Large intestine (tissue), 3 donors: ENCODE results near the gene USP16. TPM values are rescaled to one million over a fixed set of nuclear protein-coding genes. Genes with fewer than 3 reads are reported as not detected.

Experiments used
- DNase-seq, 2 donors: peaks; one replicate each; pipeline versions ENCODE4 v3.0.0 to v3.0.0-alpha.2; 2013
- H3K27ac ChIP-seq: one replicate; pipeline ENCODE4 v1.5.1; 2013; ENCODE audit warnings: low read length
- H3K27me3 ChIP-seq: 2 replicates; pipeline ENCODE4 v1.6.1; 2013; ENCODE audit warnings: low read length; ENCODE audit not compliant: control insufficient read depth, insufficient read depth
- H3K36me3 ChIP-seq: 2 replicates; pipeline ENCODE4 v1.6.1; 2013; ENCODE audit warnings: low read length; ENCODE audit not compliant: control insufficient read depth, insufficient read depth
- H3K4me1 ChIP-seq: one replicate; pipeline ENCODE4 v1.6.1; 2013; ENCODE audit warnings: low read length; ENCODE audit not compliant: control insufficient read depth, insufficient read depth
- H3K4me3 ChIP-seq: one replicate; pipeline ENCODE4 v1.5.1; 2013; ENCODE audit warnings: low read length
- H3K9me3 ChIP-seq: one replicate; pipeline ENCODE4 v1.6.1; 2013; ENCODE audit warnings: mild to moderate bottlenecking, low read depth, low read length, moderate library complexity; ENCODE audit not compliant: control insufficient read depth
- WGBS: methylation state at CpG from one replicate; pipeline ENCODE4 v1.1.5; 2013; ENCODE audit warnings: low lambda C conversion rate; ENCODE audit not compliant: insufficient coverage; 5-methylcytosine and 5-hydroxymethylcytosine counted together
- polyA plus RNA-seq: library from polyadenylated mRNA; unstranded; fragments of 120-200 nt; gene quantifications from one replicate; pipeline ENCODE4 v1.2.1, GENCODE V29; 2013

USP16 gene
- polyA plus RNA-seq, 1 donor = 45.1 TPM

DNA sequence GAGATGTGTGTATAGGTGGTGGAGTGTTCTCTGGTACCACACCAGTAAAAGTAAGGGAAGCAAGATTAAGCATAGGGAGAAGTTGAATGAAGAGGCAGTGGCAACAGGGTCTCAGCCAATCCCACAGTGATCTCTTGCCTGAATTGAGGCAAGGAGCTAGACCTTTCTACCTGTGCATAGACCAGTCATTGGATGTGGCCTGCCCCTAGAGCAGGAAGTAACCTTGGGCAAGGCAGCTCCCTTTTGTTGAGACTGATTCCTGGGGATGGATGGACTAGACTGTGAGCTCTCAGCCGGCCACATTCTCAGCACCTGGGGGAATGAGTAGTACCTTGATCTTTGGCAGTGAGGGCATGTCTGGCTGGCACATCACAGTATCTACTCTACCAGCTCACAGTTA, 6.4 kb downstream of the USP16 start:
- no peaks in the 10 kb centered on the region for H3K27me3 ChIP-seq
- H3K4me3 ChIP-seq = no peak overlapping the region
- peaks cover 44% of the 10 kb centered on the region for H3K36me3 ChIP-seq
- H3K4me1 ChIP-seq = peaks cover 1% of the 10 kb centered on the region
- H3K9me3 ChIP-seq = no peaks in the 10 kb centered on the region
- no peak overlapping the region for H3K27ac ChIP-seq
- DNase-seq = no peak
- no CpG with 5 or more reads among the region's 1 CpG for WGBS

DNA sequence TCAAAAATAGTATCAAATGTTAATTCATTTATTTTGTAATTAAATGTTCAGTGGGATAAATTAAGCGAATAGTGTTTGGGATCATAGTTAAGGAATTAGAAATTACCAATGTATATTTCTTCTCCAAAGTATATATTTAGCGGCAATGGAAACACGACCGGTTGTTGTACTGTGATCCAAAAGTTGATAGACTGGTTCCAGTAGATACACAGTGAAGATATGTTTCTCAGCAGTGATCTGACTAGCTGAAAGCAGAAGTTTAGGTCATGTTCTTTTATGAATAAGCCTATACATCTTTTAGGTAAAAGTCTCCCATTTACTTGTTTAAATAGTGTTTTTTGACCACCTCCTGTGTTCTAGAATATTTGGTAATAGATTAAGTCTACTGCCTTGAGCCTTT, 8.8 kb downstream of the USP16 start:
- Histone ChIP-seq H3K27me3 (no peaks in the 10 kb centered on the region), H3K36me3 (peaks cover 50% of the 10 kb centered on the region), H3K9me3 (no peaks in the 10 kb centered on the region), H3K4me3 (no peak overlapping the region), H3K27ac (no peak overlapping the region), H3K4me1 (no peaks in the 10 kb centered on the region)
- no peak for DNase-seq
- 100% methylated on average over 1 of the region's 4 CpGs for WGBS

DNA sequence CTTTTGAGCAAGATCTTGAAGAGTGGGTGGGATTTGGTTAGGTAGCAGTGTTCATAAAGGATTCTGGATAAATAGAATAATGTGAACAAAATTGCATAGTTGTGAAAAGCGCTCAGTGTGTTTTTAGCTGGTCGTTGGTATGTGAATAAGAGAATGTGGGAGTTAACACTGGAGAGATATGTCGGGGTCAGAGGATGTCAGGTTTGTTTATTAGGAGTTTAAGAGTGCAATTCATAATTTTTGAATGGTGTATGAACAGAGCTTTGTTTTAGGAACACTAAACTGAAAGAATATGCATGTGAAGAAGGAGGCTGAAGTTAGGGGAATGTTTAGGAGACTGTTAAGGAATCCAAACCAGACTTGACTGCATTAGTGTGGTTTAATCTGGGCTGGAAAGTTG, 9.4 kb downstream of the USP16 start:
- no peak overlapping the region for H3K4me3 ChIP-seq
- no peaks in the 10 kb centered on the region for H3K9me3 ChIP-seq
- no peak overlapping the region for H3K27ac ChIP-seq
- no peaks in the 10 kb centered on the region for H3K4me1 ChIP-seq
- peaks cover 49% of the 10 kb centered on the region for H3K36me3 ChIP-seq
- H3K27me3 ChIP-seq = no peaks in the 10 kb centered on the region
- no peak for DNase-seq
- WGBS = 87% methylated on average over 2 of the region's 3 CpGs

DNA sequence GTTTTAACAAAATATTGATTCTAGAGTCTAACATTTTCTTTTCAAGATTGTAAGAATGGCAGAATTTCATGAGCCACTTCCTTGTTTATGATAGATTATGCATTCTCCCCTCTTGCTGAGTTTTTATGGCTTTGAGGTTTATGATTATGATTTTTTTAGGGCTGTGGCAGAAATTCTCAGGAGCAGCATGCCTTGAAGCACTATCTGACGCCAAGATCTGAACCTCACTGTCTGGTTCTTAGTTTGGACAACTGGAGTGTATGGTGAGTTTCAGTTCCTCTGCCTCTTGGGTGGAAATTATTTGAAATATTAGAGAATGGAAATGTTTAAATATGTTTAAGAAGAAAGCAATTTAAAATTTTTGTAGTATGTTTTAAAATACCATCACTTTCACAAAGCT, 10.2 kb downstream of the USP16 start:
- Histone ChIP-seq H3K9me3 (no peaks in the 10 kb centered on the region), H3K27ac (no peak overlapping the region), H3K4me3 (no peak overlapping the region), H3K27me3 (no peaks in the 10 kb centered on the region), H3K36me3 (peaks cover 52% of the 10 kb centered on the region), H3K4me1 (no peaks in the 10 kb centered on the region)
- no CpG with 5 or more reads among the region's 1 CpG for WGBS
- DNase-seq = no peak

DNA sequence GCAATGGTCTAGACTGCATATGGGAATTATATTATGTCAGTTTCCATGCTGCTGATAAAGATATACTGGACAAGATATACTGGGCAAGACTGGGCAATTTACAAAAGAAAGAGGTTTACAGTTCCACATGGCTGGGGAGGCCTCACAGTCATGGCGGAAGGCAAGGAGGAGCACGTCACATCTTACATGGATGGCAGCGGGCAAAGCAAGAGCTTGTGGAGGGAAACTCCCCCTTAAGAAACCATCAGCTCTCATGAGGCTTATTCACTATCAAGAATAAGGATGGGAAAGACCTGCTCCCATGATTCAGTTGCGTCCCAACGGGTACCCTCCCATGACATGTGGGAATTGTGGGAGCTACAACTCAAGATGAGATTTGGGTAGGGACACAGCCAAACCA, 27.8 kb downstream of the USP16 start:
- no peak for DNase-seq
- Histone ChIP-seq H3K27ac (no peak overlapping the region), H3K27me3 (no peaks in the 10 kb centered on the region), H3K9me3 (no peaks in the 10 kb centered on the region), H3K4me1 (no peaks in the 10 kb centered on the region), H3K4me3 (no peak overlapping the region), H3K36me3 (peaks cover 83% of the 10 kb centered on the region)
- WGBS = no CpG with 5 or more reads among the region's 5 CpGs

DNA sequence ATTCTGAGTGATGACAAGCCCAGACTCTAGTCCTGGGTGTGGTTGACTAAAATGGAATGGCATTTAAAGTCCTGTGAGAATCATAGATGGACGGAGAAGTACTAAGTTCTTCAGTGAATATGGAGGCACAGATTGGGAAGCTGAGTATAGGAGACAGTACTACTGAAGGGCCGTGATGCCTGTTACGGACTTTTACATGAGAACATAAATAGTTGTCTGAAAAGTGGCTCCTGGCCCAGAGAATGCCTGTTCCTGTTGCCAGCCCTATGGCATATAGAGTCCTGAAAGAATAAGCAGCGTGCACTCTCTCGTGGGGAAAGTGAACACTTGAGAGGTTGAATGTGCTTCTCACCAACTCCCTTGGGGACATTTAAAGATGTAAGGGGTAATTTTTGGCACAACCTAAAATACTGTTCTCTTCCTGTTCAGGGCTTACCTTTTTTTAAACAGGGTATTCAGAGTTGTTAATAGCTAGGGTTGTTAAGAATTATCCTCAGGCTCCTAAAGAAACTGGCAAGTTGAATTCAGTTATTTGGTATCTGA, 28.6 kb downstream of the USP16 start:
- DNase-seq = no peak
- Histone ChIP-seq H3K36me3 (peaks cover 81% of the 10 kb centered on the region), H3K27ac (no peak overlapping the region), H3K9me3 (no peaks in the 10 kb centered on the region), H3K27me3 (no peaks in the 10 kb centered on the region), H3K4me3 (no peak overlapping the region), H3K4me1 (no peaks in the 10 kb centered on the region)
- WGBS = 100% methylated on average over 2 of the region's 5 CpGs

DNA sequence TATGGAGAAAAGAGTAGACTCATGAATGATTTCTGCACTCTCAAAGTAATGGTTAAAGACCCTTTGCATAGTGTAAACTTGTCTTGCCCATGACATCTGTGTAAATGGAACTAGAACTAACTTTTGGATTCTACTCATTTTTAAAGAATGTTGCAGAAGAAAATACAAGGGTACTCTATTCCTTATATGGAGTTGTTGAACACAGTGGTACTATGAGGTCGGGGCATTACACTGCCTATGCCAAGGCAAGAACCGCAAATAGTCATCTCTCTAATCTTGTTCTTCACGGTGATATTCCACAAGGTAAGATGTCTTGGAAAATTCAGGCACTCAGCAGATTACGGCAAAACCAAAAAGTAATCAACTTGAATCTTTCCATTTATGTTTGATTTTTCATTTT, 29.2 kb downstream of the USP16 start:
- H3K27me3 ChIP-seq = no peaks in the 10 kb centered on the region
- H3K27ac ChIP-seq = no peak overlapping the region
- peaks cover 85% of the 10 kb centered on the region for H3K36me3 ChIP-seq
- no peak for DNase-seq
- H3K4me1 ChIP-seq = no peaks in the 10 kb centered on the region
- 100% methylated on average over 2 of the region's 4 CpGs for WGBS
- H3K9me3 ChIP-seq = no peaks in the 10 kb centered on the region
- no peak overlapping the region for H3K4me3 ChIP-seq

DNA sequence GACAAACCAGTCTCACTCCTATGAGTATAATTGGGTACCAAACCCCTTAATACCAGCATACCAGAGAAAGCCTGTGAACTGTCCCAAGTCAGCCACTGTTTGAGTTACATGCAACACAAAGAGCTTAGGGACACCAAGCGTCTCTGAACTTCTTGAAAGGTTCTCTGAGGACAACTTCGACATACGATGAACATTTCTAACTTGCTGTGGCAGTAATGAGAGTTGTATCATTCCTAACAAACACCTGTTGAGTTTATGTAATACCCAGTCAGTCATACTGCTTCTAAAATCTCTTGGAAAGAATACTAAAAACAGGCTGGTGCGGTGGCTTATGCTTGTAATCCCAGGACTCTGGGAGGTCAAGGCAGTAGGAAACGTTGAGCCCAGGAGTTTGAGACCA, 30.6 kb downstream of the USP16 start:
- DNase-seq = no peak
- H3K27me3 ChIP-seq = no peaks in the 10 kb centered on the region
- peaks cover 82% of the 10 kb centered on the region for H3K36me3 ChIP-seq
- H3K27ac ChIP-seq = no peak overlapping the region
- H3K4me1 ChIP-seq = no peaks in the 10 kb centered on the region
- no peak overlapping the region for H3K4me3 ChIP-seq
- WGBS = no CpG with 5 or more reads among the region's 5 CpGs
- no peaks in the 10 kb centered on the region for H3K9me3 ChIP-seq

DNA sequence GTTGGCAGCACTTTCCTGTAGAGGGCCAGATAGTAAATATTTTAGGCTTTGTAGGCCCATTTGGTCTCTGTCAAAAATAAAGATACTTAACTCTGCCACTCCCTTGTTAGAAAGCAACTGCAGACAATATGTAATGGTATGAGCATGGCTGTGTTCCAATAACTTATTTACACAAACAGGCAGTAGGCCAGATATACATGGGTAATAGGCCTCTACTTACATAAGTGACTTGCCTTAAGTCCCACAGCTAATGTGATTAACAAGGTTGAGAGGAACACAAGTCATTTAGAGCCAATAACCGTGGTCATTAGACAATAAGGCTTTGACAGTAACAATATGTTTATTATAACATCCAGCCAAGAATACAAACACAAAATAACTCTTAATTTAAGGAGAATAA, 31.5 kb downstream of the USP16 start:
- no CpG with 5 or more reads among the region's 1 CpG for WGBS
- H3K4me3 ChIP-seq = no peak overlapping the region
- no peak for DNase-seq
- H3K27me3 ChIP-seq = no peaks in the 10 kb centered on the region
- peaks cover 81% of the 10 kb centered on the region for H3K36me3 ChIP-seq
- H3K4me1 ChIP-seq = no peaks in the 10 kb centered on the region
- no peak overlapping the region for H3K27ac ChIP-seq
- no peaks in the 10 kb centered on the region for H3K9me3 ChIP-seq

DNA sequence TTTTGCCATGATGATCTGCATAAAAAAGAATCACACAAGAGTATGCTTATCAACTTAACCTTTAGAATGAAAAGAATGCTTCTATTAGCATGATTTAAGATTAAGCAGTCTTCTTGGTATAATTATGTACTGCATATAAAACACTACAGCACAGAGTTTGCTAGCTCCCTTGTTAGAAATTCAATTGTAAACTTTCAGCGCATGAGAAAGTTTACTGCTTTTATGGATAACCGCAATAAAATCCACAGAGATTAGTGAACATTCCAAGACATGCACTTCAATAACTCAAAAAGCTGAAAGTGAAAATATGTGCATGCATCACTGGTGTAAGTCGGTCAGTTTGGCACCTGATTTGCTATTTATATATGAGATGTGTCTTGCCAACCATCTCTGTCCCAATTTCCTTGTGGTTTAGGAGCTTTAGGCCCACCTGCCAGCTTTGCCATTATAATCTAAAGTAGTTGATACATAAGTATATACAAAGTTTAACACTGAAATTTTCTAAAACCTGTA, 32.1 kb downstream of the USP16 start:
- WGBS = no CpG with 5 or more reads among the region's 3 CpGs
- Histone ChIP-seq H3K27me3 (no peaks in the 10 kb centered on the region), H3K4me1 (no peaks in the 10 kb centered on the region), H3K4me3 (no peak overlapping the region), H3K36me3 (peaks cover 81% of the 10 kb centered on the region), H3K27ac (no peak overlapping the region), H3K9me3 (no peaks in the 10 kb centered on the region)
- DNase-seq = no peak

DNA sequence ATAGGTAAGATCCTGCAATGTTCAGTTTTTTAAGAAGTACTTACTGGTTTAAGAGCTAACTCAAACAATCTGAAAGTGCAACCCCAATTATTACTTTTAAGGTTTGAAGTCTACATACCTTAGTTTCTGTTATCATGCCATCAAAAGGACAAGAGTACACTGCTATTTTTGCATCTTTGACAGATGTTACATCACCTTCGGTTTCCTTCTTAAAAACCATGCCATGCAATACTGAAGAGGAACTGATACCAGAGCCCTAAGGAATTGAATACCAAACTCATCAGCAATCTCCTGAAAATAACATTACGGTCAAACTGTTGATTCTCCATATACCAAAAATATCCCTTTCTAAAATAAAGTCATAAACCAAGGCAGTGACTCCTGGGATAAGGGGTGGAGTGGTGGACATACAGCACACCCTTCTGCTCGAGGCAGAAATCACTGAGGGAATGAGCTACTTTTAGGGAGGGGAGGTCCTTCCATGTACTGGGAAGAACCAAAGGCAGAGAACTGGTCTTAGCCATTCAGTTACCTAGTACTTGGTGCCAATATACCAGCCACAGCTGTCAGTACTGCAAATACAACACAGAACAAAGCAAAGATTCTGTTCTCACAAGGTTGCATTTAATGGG, 40.5 kb downstream of the USP16 start:
- Histone ChIP-seq H3K9me3 (no peaks in the 10 kb centered on the region), H3K4me3 (no peak overlapping the region), H3K4me1 (no peaks in the 10 kb centered on the region), H3K36me3 (peaks cover 74% of the 10 kb centered on the region), H3K27ac (no peak overlapping the region), H3K27me3 (no peaks in the 10 kb centered on the region)
- DNase-seq = no peak
- 100% methylated on average over 1 of the region's 3 CpGs for WGBS
